HepG2 (cell line): Measurements from ENCODE around the gene STKLD1. TPM values are rescaled to one million over a fixed set of nuclear protein-coding genes. Genes with fewer than 3 reads are reported as not detected.

ENCODE experiments used
- MAZ ChIP-seq, 2 experiments: sonication (generic) in 1 of 2; formaldehyde crosslinking in 1 of 2; IDR thresholded peaks; 2 replicates each; pipeline versions ENCODE4 v1.5.0 to v1.6.1; 2012 to 2020; ENCODE audit warnings: low read depth in 2 of 2, mild to moderate bottlenecking in 2 of 2, borderline replicate concordance in 1 of 2, improper control_type of control experiment in 1 of 2, low read length in 1 of 2, missing genetic modification reagents in 1 of 2, moderate library complexity in 1 of 2
- MTERF4 ChIP-seq: sonication (generic); formaldehyde crosslinking; IDR thresholded peaks from 2 replicates; pipeline ENCODE4 v1.8.0; 2023; ENCODE audit warnings: mild to moderate bottlenecking, missing genetic modification reagents
- NCOA1 ChIP-seq: sonication (generic); formaldehyde crosslinking; IDR thresholded peaks from 2 replicates; pipeline ENCODE4 v1.9.0; 2021; ENCODE audit warnings: missing genetic modification reagents
- NCOA5 ChIP-seq: sonication (generic); formaldehyde crosslinking; IDR thresholded peaks from 2 replicates; pipeline ENCODE4 v1.4.0; 2020; ENCODE audit warnings: missing genetic modification reagents
- SNAI1 ChIP-seq: sonication (generic); formaldehyde crosslinking; IDR thresholded peaks from 2 replicates; pipeline ENCODE4 v1.5.0; 2020; ENCODE audit warnings: mild to moderate bottlenecking, missing genetic modification reagents, borderline replicate concordance
- TRIM22 ChIP-seq: fragments of 450-650 bp; IDR thresholded peaks from 2 replicates; pipeline ENCODE4 v1.6.1; 2017
- ZBTB4 ChIP-seq: sonication (generic); formaldehyde crosslinking; IDR thresholded peaks from 2 replicates; pipeline ENCODE4 v1.4.0; 2020; ENCODE audit warnings: missing genetic modification reagents, mild to moderate bottlenecking, borderline replicate concordance
- ZFX ChIP-seq: sonication (generic); formaldehyde crosslinking; IDR thresholded peaks from 2 replicates; pipeline ENCODE4 v1.4.0; 2020; ENCODE audit warnings: mild to moderate bottlenecking, low read depth, missing genetic modification reagents, moderate library complexity
- ZNF354B ChIP-seq: sonication (generic); formaldehyde crosslinking; IDR thresholded peaks from 2 replicates; pipeline ENCODE4 v1.8.0; 2022; ENCODE audit warnings: mild to moderate bottlenecking, missing genetic modification reagents
- ZNF407 ChIP-seq: sonication (generic); formaldehyde crosslinking; IDR thresholded peaks from one replicate; pipeline ENCODE4 v1.5.1; 2020; ENCODE audit warnings: mild to moderate bottlenecking, missing genetic modification reagents; ENCODE audit errors: not compliant biosample characterization
- ZNF891 ChIP-seq: sonication (generic); formaldehyde crosslinking; IDR thresholded peaks from 2 replicates; pipeline ENCODE4 v1.5.0; 2020; ENCODE audit warnings: mild to moderate bottlenecking, missing genetic modification reagents
- ZZZ3 ChIP-seq: sonication (generic); formaldehyde crosslinking; IDR thresholded peaks from 2 replicates; pipeline ENCODE4 v1.4.0; 2020; ENCODE audit warnings: missing genetic modification reagents, mild to moderate bottlenecking, borderline replicate concordance
- polyA plus RNA-seq, 8 experiments: library from polyadenylated mRNA; depleted of rRNA in 3 of 8; stranded (reverse) in 7 of 8; unstranded in 1 of 8; fragments of >200 nt; fragmentation: Illumina TruSeq in 4 of 8; extraction: Trizol in 4 of 8; gene quantifications; 2 replicates each; pipeline versions ENCODE4 v1.2.1 to v1.2.3, GENCODE V29; 2011 to 2016; ENCODE audit warnings: low read depth in 4 of 8, missing spikeins in 1 of 8, mixed read lengths in 1 of 8; ENCODE audit not compliant: insufficient read depth in 1 of 8
- total RNA-seq, 5 experiments: library from RNA; depleted of rRNA; stranded (reverse); fragments of >200 nt; fragmentation: Illumina TruSeq; extraction: Trizol; gene quantifications; 2 replicates each; pipeline ENCODE4 v1.2.3, GENCODE V29; 2016; ENCODE audit warnings: low read depth in 1 of 5

The STKLD1 gene
- total and polyA plus RNA-seq, 2 of the 13 experiments (the other 11 are each of a cell fraction or from before 2014, with no cell fraction given) = 1.5 to 2.2 TPM

- TF ChIP-seq SNAI1 = peak; percentile 20; the same call in 1 of the 2 replicates
- TF ChIP-seq TRIM22 = no peak
- TF ChIP-seq ZZZ3 (CRISPR knock-in tag) = peak; percentile 100; the same call in 1 of the 2 replicates
- TF ChIP-seq ZNF354B = no peak
- TF ChIP-seq NCOA1 (CRISPR knock-in tag) = no peak
- peak; percentile 66 for TF ChIP-seq ZNF891
- TF ChIP-seq MAZ (IDR thresholded peaks at IDR 0.05; ENCODE audit: borderline replicate concordance, low read depth, low read length) = 0 out of 2 replicates have a peak, but pooled peaks have one; percentile 39
- TF ChIP-seq MAZ (CRISPR knock-in tag; IDR thresholded peaks at IDR 0.05; ENCODE audit: low read depth) = peak; percentile 81
- TF ChIP-seq ZNF407 (CRISPR knock-in tag) = peak; percentile 30
- TF ChIP-seq NCOA5 (CRISPR knock-in tag) = no peak
- TF ChIP-seq MTERF4 (CRISPR knock-in tag) = no peak
- TF ChIP-seq ZFX (CRISPR knock-in tag) = peak; percentile 83
- 0 out of 2 replicates have a peak, but pooled peaks have one; percentile 8 for TF ChIP-seq ZBTB4 (CRISPR knock-in tag)
Observed at GRCh38 chr9:133347985-133348717, 28.0 kb upstream of the STKLD1 start, which contains the start of the genes MED22 and RPL7A (continued).
